Stimulated activated CD4-positive, alpha-beta T cell treated with anti-CD3 and anti-CD28 coated beads, Interleukin-4, amount 100 ng/mL, for 1 hour (primary cell): ENCODE measurements around the gene PTPN5.

Source experiments
- DNase-seq: peaks from one replicate; pipeline ENCODE4 v3.0.0-alpha.2; 2020

The PTPN5 gene

DNA sequence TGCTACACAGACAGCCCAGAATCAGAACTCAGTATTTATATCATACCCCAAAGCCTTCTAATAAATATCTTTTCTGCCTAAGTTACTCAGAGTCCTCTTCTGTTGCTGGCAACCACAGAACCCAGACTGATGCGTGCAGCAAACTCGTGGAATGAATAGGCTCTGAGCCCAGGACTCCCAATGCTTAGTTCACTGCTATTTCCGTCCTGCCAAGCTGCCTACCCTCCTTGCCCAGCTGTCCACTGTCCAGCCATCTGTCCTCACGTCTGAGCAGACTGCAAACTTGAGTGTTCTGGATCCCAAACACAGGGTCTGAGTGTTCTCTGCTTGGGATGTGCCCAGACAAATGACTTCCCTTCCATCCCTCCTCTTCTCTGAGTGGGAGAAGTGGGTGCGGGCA lies 19.4 kb downstream of the PTPN5 start:
- DNase-seq, result no peak

DNA sequence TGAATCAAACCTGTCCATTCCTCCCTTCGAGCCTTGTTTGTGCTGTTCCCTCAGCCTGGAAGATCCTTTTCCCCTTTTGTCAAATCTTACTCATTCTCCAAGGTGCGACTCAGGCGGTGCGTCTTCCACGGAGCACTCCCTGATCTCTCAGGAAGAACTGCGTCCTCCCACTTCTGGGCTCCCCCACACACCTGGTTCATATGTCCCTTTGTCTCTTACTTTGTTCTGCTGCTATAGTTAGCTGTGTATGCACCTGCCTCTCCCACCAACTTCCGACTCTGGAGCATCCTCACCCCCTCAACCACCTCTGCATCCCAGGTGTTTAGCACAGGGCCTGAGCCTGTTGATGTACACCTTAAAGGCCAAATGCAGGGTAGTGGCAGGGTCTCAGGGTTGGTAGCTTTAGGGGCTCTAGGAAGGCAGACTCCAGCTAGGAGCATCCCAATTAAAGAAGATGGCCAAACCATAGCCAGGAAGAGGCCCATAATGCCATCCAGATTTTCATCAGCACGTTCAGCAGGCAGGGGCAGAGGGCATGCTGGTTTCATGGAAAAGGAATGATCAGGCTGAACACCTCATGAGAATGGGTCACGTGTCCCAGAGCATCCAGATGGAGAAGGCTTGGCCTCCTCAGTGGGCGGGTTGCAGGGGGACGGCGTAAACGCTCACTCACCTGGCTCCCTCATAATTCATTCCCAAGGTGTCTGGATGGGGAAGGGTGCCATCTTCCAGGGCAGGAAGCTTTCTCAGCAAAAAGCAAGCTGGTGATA lies 20.1 kb downstream of the PTPN5 start:
- no peak for DNase-seq

DNA sequence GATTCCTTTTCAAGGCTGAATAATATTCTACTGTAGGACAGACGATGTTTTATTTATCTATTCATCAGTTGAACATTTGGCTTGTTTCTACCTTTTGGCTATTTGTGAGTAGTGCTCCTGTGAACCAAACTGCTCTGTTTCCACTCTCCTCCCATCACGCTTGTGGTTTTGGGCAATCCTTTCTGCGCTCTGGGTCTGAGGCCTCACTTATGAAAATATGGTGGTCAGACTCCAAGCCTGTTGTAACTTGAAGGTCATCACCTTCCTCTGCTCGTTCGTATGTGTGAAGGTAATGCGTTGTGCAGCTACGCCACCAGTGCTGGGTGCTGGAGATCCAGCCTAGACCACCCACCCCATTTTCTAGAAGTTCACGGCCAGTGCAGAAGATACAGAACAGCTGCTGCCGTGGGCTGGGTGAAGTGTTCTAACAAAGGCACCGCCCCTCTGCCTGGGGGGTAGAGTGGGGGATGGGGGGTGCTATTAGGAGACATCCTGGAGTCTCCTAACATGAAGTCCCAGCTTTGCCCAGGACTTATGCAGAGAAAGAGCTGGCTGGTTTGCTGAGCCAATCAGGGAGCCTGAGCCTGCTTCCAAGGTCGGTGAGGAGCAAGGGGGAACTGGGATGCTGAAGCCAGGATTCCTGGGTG lies 21.0 kb downstream of the PTPN5 start:
- no peak for DNase-seq

DNA sequence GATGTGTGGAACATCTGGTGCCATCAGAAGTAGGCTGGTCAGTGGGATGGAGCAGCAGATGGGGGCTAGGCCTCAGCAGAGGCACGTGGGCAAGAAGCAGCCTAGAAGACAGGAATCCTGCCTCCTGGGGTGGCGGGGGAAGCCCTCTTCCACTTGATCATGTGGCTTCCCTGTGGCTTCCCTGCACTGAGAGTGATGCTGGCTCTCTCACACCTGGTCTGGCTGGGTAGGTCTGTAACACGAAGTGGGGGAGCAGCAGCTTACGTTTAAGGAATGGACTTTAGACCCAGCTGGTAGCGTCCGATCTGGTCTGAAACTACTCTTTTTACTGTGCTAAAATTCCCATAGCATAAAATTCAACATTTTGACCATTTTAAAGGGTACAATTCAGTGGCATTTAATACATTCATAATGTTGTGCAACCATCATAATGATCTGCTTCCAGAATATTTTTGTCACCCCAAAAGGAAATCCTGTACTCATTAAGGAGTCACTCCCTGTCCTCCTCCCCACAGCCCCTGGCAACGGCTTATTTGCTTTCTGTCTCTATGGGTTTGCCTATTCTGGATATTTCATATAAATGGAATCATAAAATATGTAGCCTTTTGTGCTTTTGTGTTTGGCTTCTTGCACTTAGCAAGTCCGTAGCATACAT lies 21.7 kb downstream of the PTPN5 start:
- no peak for DNase-seq

DNA sequence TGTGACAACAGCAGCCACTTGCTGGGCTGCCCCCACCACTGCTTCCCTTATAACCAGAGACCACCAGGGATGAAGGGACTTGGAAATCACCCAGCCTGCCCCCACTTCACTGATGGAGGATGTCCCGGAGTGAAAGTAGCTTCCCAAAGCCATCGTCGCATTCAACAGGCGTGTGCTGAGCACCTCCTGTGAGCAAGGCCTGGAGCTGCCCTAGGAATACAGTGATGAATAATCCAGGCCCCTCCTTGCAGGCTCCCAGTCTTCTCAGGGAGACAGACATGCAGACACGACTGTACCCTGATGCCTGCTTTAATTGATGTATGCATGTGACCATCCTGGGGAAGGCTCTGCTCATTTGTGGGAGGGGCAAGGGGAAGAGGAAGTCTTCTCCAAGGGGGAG lies 22.6 kb downstream of the PTPN5 start:
- no peak for DNase-seq

DNA sequence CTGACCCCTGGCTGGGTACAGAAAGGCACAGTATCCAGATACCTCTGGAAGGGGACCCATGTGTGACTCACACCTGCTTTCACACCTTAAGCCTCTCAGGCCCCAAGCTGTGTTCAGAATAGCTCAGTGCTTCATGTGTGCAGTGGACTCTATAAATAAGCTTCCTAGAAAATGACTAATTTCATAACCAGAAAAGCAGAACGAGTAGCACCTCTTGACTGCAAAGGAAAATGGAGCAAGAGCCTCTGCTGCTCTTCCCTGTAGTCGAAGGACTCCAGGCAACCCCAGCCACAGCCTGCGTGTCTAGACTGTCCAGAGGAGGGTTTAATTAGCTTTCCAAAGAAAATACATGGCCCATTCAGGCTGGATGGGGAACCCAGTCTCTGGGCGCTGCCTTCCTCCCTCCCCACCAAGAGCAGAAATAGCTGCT lies 23.1 kb downstream of the PTPN5 start:
- no peak for DNase-seq

DNA sequence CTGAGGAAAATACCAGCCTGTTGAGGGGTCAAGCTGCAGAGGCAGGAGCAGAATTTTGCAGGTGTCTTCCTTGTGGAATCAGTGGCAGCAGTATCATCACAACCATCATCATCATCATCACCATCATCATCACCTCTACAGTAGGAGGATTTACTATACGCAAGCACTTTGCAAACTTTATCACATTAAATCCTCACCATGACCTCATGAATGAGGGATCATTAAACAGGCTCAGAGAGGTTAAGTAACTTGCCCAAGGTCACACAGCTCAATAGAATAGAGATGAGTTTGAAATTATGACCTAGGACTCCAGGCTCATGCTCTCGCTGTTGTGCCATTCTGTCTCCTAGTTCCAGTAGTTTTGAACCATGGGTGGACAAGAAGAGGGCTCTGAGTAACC lies 25.6 kb downstream of the PTPN5 start:
- DNase-seq, result no peak

DNA sequence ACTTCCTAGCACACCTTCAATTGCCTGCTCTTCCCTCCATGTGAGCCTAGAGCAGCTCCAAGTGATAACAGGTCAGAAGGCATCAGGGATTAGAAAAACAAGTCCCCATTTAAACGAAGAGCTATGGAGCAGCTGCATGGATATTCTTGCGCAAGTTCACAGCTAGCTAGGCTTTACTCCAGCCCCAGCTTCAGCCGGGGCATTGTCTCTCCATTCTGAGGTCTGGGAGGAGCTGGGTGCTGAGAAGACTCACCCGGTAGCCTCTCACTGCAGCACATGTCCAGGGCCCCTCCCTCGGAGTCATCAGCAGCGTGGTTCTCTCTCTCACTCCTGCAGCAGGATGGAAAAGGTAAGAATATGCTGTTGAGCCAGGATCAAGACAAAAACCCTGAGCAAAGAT lies 26.0 kb downstream of the PTPN5 start:
- DNase-seq, result no peak

DNA sequence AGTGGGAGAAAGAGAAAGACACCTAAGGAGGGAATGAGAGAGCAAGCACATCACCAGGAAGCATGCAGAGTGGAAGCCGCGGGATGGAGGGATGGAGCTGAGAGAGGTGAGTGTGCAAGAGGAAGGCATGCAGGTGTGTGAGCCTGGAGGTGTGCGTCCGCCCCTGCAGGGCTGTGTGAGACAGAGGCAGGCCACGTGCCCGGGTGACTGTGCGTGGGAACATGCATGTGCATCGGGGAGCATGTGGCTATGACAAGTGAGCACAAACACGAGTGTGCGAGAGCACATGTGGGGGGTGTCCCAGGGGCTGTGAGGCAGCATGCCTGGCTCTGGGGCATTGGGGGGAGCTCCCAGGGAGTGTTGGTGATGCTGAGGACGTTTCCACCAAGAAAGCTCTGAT lies 29.9 kb downstream of the PTPN5 start:
- no peak for DNase-seq

DNA sequence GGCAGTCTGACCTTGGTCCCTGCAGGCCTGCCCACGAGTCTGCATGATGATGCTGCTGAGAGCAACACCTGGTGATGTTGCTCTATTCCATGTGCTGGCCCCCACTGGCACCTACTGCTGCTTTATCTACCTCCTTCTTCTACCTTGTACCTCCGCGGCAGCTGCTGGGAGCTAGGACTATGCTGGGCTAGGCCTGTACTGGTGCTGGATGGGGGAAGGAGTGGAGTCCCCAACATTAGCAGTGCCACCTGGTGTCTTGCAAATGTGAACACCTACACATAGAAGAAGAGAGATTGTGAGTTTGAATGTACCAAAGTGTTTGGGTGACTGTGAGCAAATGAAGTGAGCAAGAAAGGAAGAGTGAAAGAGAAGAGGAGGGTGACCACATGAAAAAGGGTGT lies 30.5 kb downstream of the PTPN5 start:
- DNase-seq, result no peak

DNA sequence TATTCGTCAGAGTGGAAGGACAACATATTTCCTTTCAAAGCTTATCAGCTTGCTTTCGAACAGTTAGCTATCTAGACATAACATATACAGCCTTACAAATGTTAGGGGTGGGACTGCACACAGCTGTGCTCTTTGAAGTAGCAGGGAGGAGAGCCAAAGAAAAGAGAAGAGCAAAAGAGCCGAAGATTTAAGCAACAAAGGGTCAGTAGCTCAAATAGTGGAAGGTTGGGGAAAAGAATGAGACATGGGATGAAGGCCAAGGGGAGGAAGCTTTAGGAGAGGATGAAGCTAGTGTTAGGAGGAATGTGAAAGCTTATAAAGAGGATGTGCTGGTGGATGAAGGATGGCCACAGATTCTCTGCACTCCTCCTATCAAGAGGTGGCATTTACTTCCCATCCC lies 33.8 kb downstream of the PTPN5 start:
- DNase-seq, result no peak

DNA sequence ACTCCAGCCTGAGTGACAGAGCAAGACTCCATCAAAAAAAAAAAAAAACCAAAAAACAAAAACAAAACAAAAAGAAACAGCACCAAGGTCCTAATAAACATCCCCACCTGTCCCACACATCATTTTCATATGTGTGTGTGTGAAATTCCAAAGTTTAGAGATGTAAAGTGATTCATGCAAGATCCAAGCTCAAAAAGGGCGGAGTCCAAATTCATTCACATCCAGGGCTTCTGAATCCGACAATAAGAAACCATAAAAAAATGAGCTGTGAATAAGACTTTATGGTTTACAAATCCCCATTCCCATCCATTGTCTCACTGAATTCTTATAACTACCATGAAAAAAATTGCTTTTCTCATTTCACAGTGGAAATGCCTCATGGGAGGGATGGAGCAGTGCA lies 34.7 kb downstream of the PTPN5 start:
- DNase-seq, result no peak

DNA sequence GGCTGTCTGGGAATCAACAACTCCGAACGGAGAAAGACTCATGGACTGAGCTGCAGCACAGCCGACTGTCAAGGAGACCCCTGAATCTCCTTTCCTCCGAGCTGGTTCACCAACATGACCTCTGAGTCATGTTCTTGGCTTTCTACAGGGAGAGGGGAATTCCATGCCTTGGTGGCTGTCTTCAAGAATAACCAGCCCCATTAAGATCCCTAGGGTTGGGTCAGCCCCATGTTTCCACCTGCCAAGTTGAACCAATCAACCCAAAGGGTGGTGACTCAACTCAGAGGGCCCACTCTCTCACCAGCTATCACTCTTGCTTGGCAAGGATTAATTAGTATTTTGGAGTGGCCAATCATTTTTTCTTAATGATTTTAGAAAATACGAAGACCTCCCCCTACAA lies 37.3 kb downstream of the PTPN5 start:
- DNase-seq, result no peak

DNA sequence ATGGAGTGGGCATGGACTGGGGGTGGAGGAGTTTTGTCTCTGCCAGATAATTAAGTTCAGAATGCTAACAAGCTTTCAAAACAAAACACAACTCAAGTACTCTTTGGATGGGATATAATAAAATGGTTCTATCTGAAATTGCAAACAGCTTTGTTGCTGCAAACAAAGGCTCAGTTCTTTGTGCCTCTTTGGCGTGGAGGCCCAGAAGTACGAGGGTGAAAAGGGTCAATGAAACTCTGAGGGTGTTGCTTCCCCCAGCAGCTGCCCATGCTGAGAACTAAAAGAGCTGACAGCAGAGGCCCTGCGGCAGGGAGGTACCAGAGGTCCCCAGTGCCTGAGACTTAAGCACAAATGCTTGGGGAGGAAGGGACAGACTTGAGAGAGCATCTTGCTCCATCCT lies 39.1 kb downstream of the PTPN5 start:
- no peak for DNase-seq

DNA sequence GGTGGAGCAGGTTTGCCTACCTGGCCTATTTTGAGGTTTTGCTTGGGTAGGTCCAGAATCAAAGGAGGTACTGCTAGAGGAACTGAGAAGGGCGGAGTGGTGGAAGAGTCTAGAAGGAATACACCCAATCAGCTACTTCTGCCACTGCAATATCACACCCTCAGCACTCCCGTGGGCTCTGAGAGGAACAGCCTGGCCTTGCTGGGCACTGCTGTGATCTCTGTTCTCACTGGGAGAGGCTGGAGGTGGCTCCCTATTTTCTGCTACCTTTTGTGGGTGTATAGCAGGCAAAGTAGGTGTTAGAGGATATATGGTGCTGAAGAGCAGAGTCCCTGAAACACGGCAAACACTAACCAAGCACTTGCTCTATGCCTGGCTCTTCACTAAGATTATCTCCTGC lies 40.7 kb downstream of the PTPN5 start:
- no peak for DNase-seq

DNA sequence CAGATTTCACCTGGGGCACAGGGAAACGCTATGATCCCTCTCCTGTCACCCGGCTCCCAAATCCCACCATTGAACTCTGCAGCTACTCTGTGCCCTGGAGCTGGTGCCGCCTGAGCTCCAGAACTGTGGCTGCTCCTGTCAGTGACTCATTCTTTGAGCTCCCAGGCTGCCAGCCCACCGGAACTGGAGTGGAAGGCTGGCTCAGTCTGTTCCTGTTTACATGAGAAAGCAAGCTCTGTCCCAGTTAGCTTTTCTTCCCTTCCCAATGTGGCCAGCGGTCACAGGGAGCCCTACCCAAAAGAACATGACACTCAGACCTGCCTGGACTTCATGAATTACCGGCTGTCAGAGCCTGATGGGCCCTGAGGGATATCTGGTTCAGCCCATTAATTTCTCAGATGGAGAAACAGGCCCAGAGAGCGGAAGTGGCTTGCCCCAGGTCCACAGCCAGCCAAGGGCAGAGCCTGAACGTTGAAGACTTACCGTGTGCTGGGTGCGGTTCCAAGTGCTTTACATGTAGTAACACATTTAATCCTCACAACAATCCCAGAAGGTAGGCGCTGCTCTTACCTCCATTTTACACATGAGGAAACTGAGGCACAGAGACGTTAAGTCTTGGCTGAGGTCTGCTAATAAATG lies 41.8 kb downstream of the PTPN5 start:
- no peak for DNase-seq

DNA sequence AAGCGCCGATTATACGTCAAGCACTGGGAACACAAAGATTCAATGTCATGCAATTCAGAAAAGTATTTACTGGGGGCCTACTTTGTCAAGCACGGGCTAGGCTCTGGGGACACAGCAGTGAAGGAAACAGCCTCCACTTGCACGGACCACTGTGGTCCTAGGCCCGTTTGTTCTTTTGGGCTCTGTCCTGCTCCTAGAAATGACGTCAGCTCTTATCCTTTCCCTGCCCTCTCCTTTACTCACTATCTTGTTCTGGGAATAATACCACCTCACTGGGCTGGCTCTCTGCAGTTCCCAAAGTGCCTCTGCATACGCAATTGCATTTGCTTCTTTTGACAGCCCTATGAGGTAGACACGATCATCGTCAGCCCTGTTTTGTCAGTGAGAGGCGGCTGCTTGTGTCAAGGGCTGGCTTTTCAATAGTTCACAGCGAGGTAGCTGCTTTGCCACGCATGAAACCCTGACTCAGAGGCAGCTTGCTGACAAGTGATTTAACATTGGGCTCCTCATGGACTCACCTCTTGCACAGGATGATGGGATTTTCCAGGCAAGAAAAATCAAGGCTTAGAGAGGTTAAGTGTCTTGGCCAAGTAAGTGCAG lies 42.7 kb downstream of the PTPN5 start:
- no peak for DNase-seq

DNA sequence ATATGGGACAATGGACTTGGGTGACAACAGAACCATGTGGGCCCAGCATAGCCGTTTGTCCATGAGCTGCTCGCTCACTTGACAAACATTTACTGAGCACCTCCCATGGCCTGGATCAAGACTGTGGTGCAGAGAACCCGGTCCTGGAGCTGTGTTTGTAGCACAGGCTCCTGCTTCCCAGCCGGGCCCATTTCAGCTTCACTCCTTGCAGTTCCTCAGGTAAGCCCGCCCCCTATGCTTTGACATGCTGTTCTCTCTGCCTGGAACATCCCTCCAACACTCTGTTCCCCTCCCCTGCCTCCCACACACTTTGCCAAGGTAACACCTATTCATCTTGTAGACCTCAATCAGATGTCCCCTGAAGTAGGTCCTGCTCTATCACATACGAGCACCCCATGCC lies 46.3 kb downstream of the PTPN5 start:
- DNase-seq, result no peak

DNA sequence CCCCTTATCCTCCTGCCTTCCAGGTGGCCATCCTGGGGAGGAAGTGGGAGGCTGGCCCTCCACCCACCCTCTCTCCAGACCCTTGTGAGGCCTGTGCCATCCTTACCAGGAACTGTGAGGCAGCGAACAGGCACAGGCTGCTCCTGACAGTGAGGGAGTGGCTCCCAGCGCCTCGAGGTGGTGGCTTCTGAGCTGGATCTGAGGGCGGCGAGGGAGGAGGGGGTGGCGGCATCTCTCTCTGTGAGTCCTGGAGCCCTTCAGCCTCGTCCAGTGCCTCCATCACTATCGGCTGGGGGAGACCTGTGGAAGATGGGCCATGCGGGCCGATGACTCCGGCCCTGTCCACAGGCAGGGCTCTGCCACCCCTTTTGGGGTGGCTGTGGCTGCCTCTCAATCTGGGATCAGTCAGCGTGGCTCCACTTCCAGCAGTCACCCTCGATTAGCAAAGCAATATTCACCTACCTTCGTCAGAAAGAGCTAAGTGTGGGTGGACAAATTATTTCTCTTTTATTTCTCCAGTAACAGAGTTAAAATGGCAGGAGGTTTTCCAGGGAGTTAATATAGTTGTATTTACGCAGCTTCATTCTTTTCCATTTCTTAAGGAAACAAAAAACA lies 47.6 kb downstream of the PTPN5 start:
- DNase-seq, result no peak

DNA sequence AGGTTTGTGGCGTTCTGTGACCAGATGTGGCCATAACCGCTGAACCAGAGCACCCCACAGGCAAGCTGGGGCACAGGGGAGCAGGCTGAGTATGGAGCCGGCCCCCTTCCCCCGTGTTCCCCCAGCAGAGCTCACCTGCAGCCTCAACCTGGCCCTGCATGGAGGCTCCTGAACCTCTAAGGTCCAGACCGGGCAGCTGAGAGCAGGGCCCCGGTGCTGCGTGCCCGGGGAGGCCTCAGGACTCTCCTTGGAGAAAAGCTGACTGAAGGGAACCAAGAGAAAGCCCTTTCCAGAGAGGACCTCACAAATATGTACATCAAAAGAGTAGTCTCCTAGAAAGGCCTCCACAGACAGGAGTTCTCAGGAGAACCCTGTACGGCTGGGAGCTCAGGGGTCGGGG lies 48.2 kb downstream of the PTPN5 start:
- no peak for DNase-seq

DNA sequence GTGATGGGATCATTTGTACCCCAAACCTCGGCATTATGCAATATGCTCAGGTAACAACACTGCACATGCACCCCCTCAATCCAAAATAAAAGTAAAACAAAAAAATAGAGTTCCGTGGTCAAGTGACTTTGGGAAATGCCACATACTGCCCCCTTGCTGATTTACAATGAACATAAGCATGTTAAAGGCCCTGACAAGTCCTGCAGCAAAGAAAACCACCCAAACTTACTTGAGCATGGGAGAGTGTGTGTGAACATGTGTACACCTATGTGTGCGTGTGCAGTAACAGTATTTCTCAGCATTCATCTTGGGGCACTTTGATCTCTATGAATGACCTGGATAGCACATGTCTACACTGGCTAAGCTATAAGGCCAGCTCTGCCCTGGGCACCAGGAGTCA lies 49.8 kb downstream of the PTPN5 start:
- no peak for DNase-seq

DNA sequence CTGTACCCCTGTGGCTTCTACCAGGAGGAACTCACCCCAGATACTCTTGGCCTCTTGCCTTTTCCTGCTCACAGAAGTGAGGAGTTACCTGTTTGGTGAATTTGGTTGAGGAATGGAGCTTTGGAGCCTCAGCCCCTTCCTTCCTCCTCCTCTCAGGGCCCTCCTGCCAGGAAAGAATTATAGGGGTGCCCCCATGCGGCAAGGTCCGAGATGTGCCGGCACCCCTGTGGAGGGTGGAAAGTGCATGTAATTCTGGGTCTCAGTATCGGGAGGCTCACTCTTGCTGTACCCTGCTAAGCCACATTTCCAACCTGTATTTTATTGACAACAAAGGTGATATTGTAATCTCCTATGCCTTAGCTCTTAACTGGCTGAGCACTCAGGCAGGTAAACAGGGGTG lies 51.9 kb downstream of the PTPN5 start:
- no peak for DNase-seq

DNA sequence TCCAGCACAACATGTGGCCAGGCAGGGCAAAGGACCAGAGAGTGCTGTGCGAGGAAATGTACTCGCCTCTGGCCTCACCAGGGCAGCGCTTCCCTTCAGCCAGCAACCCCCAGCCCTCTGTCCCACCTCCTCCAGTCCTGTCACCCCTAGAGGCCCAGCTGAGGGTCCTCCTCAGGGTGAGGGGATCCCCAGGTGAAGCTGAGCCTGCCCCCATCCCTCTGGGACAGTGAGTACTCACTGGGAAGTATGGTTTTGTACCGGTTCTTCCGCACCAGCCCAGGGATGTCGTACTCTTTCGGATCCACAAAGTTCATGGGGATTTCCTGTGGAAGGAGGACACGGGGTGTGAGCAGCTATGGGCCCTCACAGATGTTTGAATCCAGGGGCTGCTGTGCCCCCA lies 54.0 kb downstream of the PTPN5 start:
- DNase-seq, result no peak
